ENCODE data around the gene DENND5A.

- TF ChIP-seq HDGF (IDR thresholded peaks at IDR 0.05; ENCODE audit: borderline replicate concordance) (no peak), ARNT (IDR thresholded peaks at IDR 0.05) (no peak), SUZ12 (IDR thresholded peaks at IDR 0.05) (no peak), ELF4 (IDR thresholded peaks at IDR 0.05) (no peak), CTBP1 (IDR thresholded peaks at IDR 0.05; ENCODE audit: borderline replicate concordance) (no peak), NFRKB (IDR thresholded peaks at IDR 0.05) (no peak), ZNF384 (IDR thresholded peaks at IDR 0.05) (no peak), PKNOX1 (IDR thresholded peaks at IDR 0.05) (no peak), FOXA1 (IDR thresholded peaks at IDR 0.05) (no peak), L3MBTL2 (conservative IDR thresholded peaks at IDR 0.05) (no peak), FOXM1 (IDR thresholded peaks at IDR 0.05; ENCODE audit: borderline replicate concordance) (no peak)
Measured at GRCh38 chr11:9214765-9215164, 50.4 kb downstream of the DENND5A start.

Data from HEK293T (cell line).